Measurements from ENCODE around the gene IL17RE.

IL17RE gene

DNA sequence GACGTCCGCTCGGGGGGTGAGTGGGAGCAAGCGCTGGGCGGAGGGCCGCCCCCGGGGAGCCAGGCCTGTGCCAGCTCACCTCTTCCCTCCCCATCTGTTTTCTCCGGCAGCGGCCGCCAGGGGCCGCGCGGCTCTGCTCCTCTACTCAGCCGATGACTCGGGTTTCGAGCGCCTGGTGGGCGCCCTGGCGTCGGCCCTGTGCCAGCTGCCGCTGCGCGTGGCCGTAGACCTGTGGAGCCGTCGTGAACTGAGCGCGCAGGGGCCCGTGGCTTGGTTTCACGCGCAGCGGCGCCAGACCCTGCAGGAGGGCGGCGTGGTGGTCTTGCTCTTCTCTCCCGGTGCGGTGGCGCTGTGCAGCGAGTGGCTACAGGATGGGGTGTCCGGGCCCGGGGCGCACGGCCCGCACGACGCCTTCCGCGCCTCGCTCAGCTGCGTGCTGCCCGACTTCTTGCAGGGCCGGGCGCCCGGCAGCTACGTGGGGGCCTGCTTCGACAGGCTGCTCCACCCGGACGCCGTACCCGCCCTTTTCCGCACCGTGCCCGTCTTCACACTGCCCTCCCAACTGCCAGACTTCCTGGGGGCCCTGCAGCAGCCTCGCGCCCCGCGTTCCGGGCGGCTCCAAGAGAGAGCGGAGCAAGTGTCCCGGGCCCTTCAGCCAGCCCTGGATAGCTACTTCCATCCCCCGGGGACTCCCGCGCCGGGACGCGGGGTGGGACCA lies 30.4 kb downstream of the IL17RE start:
- DNase-seq, result peak; percentile 86
- peak overlapping the region; percentile 78 for H3K4me3 ChIP-seq (ENCODE audit: low read depth, low read length)
- TF ChIP-seq, protein P1, sequence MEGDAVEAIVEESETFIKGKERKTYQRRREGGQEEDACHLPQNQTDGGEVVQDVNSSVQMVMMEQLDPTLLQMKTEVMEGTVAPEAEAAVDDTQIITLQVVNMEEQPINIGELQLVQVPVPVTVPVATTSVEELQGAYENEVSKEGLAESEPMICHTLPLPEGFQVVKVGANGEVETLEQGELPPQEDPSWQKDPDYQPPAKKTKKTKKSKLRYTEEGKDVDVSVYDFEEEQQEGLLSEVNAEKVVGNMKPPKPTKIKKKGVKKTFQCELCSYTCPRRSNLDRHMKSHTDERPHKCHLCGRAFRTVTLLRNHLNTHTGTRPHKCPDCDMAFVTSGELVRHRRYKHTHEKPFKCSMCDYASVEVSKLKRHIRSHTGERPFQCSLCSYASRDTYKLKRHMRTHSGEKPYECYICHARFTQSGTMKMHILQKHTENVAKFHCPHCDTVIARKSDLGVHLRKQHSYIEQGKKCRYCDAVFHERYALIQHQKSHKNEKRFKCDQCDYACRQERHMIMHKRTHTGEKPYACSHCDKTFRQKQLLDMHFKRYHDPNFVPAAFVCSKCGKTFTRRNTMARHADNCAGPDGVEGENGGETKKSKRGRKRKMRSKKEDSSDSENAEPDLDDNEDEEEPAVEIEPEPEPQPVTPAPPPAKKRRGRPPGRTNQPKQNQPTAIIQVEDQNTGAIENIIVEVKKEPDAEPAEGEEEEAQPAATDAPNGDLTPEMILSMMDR (IDR thresholded peaks at IDR 0.05; ENCODE audit: low read depth, low read length), result peak; percentile 84
- H3K36me3 ChIP-seq, result peaks cover 5% of the 10 kb centered on the region
- H3K27me3 ChIP-seq (ENCODE audit: insufficient read depth, low read depth, severe bottlenecking), result no peaks in the 10 kb centered on the region
- peak overlapping the region; percentile 65 for H3K27ac ChIP-seq
- H3K9me3 ChIP-seq (ENCODE audit: severe bottlenecking), result no peaks in the 10 kb centered on the region

DNA sequence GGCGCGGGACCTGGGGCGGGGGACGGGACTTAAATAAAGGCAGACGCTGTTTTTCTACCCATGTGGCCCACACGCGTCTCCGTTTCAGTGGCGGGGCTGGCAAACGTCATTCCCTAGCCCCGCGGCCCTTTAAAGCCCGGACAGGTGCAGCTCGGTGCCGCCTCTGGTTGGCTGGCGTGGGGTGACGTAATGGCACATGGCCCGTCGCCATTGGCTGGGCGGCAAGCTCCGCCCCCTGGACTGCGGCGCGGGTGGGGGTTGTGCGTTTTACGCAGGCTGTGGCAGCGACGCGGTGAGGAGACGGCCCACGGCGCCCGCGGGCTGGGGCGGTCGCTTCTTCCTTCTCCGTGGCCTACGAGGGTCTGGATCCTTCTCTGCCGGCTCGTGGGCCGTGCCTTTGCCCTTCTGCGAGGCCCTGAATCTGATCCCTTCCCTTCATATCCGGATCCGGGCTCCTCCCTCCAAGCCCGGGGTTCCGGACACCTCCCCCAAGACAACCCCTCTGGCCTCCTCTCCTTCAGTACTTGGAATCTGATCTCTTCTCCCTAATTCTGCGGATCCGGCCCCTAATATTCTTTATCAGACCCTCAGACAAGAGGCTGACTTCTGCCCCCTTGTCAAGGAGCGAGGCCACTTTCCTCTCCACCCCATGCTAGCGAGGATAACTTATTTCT lies 31.1 kb downstream of the IL17RE start, which contains the start of gene CRELD1:
Gene CRELD1 (plus strand): TSS at position 274 of the 674 bp plus-strand sequence. CDS start 605 bp downstream, outside the sequence.
- Histone ChIP-seq H3K27ac (peak within 1 kb of the TSS; percentile 65), H3K4me3 (ENCODE audit: low read depth, low read length) (peak within 1 kb of the TSS; percentile 78), H3K9me3 (ENCODE audit: severe bottlenecking) (no peaks in the 10 kb centered on the region), H3K27me3 (ENCODE audit: insufficient read depth, low read depth, severe bottlenecking) (no peaks in the 10 kb centered on the region), H3K36me3 (peaks cover 5% of the 10 kb centered on the region)
- TF ChIP-seq, protein P1 (IDR thresholded peaks at IDR 0.05; ENCODE audit: low read depth, low read length), result no peak
- peak; percentile 95 for DNase-seq

GRCh38 chr3:9934235-9934621 lies 31.6 kb downstream of the IL17RE start:
- TF ChIP-seq, protein P1 (IDR thresholded peaks at IDR 0.05; ENCODE audit: low read depth, low read length), result peak; percentile 19; the same call in 1 of the 2 replicates
- peak; percentile 31 for DNase-seq
- Histone ChIP-seq H3K27me3 (ENCODE audit: insufficient read depth, low read depth, severe bottlenecking) (no peaks in the 10 kb centered on the region), H3K36me3 (peaks cover 5% of the 10 kb centered on the region), H3K27ac (peak overlapping the region; percentile 65), H3K9me3 (ENCODE audit: severe bottlenecking) (no peaks in the 10 kb centered on the region), H3K4me3 (ENCODE audit: low read depth, low read length) (peak overlapping the region; percentile 78)

DNA sequence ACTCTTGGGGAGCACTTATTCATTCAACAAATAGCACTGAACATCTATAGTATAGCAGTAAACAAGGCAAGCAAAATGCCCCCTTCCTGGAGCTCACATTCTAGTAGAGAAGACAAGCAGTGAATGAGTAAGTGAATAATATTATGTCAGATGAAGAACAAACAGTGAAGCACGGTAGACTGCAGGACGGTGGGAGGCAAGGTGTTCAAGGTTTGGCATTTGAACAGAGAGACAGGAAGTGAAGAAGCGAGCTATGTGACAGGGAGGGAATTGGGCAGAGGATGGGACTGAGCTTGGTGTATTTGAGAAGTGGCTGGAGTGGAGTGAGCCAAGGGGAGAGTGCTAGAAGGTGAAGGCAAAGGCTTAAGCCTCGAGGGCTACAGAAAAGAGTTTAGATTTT lies 32.3 kb downstream of the IL17RE start:
- Histone ChIP-seq H3K9me3 (ENCODE audit: severe bottlenecking) (no peaks in the 10 kb centered on the region), H3K27ac (no peak overlapping the region), H3K36me3 (peaks cover 5% of the 10 kb centered on the region), H3K4me3 (ENCODE audit: low read depth, low read length) (no peak overlapping the region), H3K27me3 (ENCODE audit: insufficient read depth, low read depth, severe bottlenecking) (no peaks in the 10 kb centered on the region)
- TF ChIP-seq, protein P1 (IDR thresholded peaks at IDR 0.05; ENCODE audit: low read depth, low read length), result no peak
- no peak for DNase-seq

GRCh38 chr3:9935966-9936510 lies 33.4 kb downstream of the IL17RE start:
- TF ChIP-seq, protein P1 (IDR thresholded peaks at IDR 0.05; ENCODE audit: low read depth, low read length), result no peak

More at GRCh38 chr3:9935966-9936510, 33.4 kb downstream of the IL17RE start:
- peaks cover 6% of the 10 kb centered on the region for H3K36me3 ChIP-seq
- no peak overlapping the region for H3K4me3 ChIP-seq (ENCODE audit: low read depth, low read length)
- no peak overlapping the region for H3K27ac ChIP-seq
- no peaks in the 10 kb centered on the region for H3K9me3 ChIP-seq (ENCODE audit: severe bottlenecking)
- H3K27me3 ChIP-seq (ENCODE audit: insufficient read depth, low read depth, severe bottlenecking), result no peaks in the 10 kb centered on the region
- DNase-seq, result no peak
